ENCODE data around the gene HOXA7. TPM values are rescaled to one million over a fixed set of nuclear protein-coding genes. Genes with fewer than 3 reads are reported as not detected.

Gene HOXA7
- total and polyA plus RNA-seq, 10 of the 15 experiments (the other 5 are each of a cell fraction or from before 2014, with no cell fraction given), result not detected

DNA sequence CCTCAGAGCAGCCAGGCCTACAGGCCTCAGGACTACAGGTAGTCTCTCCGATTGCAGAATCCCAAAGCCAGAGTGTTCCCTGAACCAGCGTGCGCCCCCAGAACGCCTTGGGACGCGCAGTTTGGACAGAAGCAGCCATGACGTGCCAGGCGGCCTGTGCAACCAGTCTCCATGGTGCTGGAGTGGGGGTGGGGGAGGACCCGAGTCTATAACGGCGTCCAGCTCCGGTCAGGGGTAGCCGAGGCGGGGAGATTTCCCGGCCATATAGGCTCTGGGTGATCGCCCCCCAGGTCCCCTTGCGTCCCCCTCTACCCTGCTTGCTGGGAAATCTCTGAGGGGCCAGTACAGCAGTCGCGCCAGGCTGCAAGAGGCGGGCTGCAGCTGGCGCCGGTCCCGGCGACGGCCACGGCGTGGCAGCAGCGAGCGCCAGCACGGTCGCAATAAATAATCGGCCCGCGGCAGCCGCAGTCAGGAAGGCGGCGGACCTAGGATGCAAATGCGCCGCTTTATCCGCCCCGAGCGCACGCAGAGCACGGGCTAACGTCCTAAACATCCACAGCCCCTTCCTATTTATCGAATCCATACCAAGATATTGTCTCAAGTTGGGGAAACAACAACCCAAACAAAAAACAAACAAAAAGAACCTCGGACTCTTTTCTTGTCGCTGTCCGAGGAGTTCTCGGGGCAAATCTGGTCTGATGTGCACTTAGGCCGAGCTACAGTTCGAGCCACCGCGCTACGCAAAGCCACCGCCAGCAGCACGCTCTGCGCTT lies 5.7 kb downstream of the HOXA7 start:
- RAD21 ChIA-PET (ENCODE audit: unreplicated experiment), result interaction anchor here (0.8 to 2.8 kb wide), 13 partner anchors 11 to 781 kb away, joined by 3 to 10 read pairs (median 4); partner anchors contain the start of gene HOXA1
- Histone ChIP-seq H3K9ac (ENCODE audit: control insufficient read depth, insufficient read depth, low read length) (no peak overlapping the region), H3K9me3 (replicated peaks; ENCODE audit: control insufficient read depth, insufficient read depth, low read length) (no peaks in the 10 kb centered on the region; the same call in 2 of the 3 replicates), H3K4me3 (peak overlapping the region; percentile 67), H3K27ac (ENCODE audit: control insufficient read depth, insufficient read depth) (no peak overlapping the region), H3K79me2 (ENCODE audit: control insufficient read depth, insufficient read depth, low read length) (no peaks in the 10 kb centered on the region), H3K36me3 (ENCODE audit: control insufficient read depth in 2 of 2, insufficient read depth in 2 of 2, low read length in 1 of 2) (no peaks in the 10 kb centered on the region), H4K20me1 (ENCODE audit: control insufficient read depth, insufficient read depth) (no peaks in the 10 kb centered on the region), H3K4me1 (ENCODE audit: control insufficient read depth, insufficient read depth, low read length) (no peaks in the 10 kb centered on the region; the same call in 1 of the 2 replicates), H3K27me3 (replicated peaks in 1 of 2; ENCODE audit: control insufficient read depth in 2 of 2, insufficient read depth in 2 of 2, low read length in 1 of 2) (peaks cover 20 to 60% of the 10 kb centered on the region in 2 experiments), H3K4me2 (ENCODE audit: control insufficient read depth, insufficient read depth) (peak overlapping the region; percentile 91), H2AFZ (ENCODE audit: control insufficient read depth, low read depth, low read length) (peak overlapping the region; percentile 77)
- no TSS peak for BruUV-seq (replicated peaks)
- ATAC-seq (peak; percentile 96), FAIRE-seq (peak; percentile 13), DNase-seq (ENCODE audit: low read depth, low spot score) (no peak)
- 1% methylated on average over 51 of the region's 58 CpGs for WGBS (ENCODE audit: insufficient coverage, insufficient replicate concordance, low lambda C conversion rate, missing lambda C conversion rate)
- POLR2A ChIA-PET, result interaction anchor here (1.0 to 1.2 kb wide), 2 partner anchors 52 to 67 kb away, joined by 3 read pairs; no protein-coding TSS in a partner anchor
- in situ Hi-C loops (cut with MboI), result loop anchor here (25.0 kb wide), 1 partner anchor 1063 kb away; no protein-coding TSS in a partner anchor
- CTCF ChIA-PET, result interaction anchor here (0.5 to 5.5 kb wide), 23 partner anchors 8 to 1256 kb away, joined by 3 to 38 read pairs (median 4); partner anchors contain the start of gene HOXA1
- intact Hi-C loops (cut with micrococcal nuclease; ENCODE audit: unreplicated experiment), result no loop called here
- SMC1A ChIA-PET (ENCODE audit: uncharacterized antibody, unreplicated experiment), result interaction anchor here (0.6 to 3.2 kb wide), 15 partner anchors 8 to 1258 kb away, joined by 3 to 17 read pairs (median 4); partner anchors contain the start of gene SKAP2
- TF ChIP-seq TAF1 (IDR thresholded peaks at IDR 0.05; ENCODE audit: borderline replicate concordance, low read depth, low read length) (no peak), SUZ12 (IDR thresholded peaks at IDR 0.05; ENCODE audit: unreplicated experiment) (no peak), RB1 (IDR thresholded peaks at IDR 0.05; ENCODE audit: borderline replicate concordance) (0 out of 2 replicates have a peak, but pooled peaks have one; percentile 76), POU2F2 (IDR thresholded peaks at IDR 0.05; ENCODE audit: borderline replicate concordance, low read depth, low read length) (peak; percentile 65; the same call in 1 of the 3 replicates), TCF3 (IDR thresholded peaks at IDR 0.05; ENCODE audit: borderline replicate concordance, insufficient read depth, low read depth, low read length) (0 out of 2 replicates have a peak, but pooled peaks have one; percentile 66), CEBPB (IDR thresholded peaks at IDR 0.05; ENCODE audit: borderline replicate concordance in 1 of 2, low read depth in 2 of 2, low read length in 2 of 2) (no peak), SIN3A (IDR thresholded peaks at IDR 0.05; ENCODE audit: low read depth, low read length) (no peak), MYB (IDR thresholded peaks at IDR 0.05; ENCODE audit: borderline replicate concordance, low read depth, low read length) (no peak), DPF2 (IDR thresholded peaks at IDR 0.05) (peak; percentile 57; the same call in 1 of the 2 replicates), ZNF384 (IDR thresholded peaks at IDR 0.05; ENCODE audit: borderline replicate concordance, low read depth, low read length) (no peak), RAD51 (IDR thresholded peaks at IDR 0.05) (no peak)
- TF ChIP-seq, protein P1, sequence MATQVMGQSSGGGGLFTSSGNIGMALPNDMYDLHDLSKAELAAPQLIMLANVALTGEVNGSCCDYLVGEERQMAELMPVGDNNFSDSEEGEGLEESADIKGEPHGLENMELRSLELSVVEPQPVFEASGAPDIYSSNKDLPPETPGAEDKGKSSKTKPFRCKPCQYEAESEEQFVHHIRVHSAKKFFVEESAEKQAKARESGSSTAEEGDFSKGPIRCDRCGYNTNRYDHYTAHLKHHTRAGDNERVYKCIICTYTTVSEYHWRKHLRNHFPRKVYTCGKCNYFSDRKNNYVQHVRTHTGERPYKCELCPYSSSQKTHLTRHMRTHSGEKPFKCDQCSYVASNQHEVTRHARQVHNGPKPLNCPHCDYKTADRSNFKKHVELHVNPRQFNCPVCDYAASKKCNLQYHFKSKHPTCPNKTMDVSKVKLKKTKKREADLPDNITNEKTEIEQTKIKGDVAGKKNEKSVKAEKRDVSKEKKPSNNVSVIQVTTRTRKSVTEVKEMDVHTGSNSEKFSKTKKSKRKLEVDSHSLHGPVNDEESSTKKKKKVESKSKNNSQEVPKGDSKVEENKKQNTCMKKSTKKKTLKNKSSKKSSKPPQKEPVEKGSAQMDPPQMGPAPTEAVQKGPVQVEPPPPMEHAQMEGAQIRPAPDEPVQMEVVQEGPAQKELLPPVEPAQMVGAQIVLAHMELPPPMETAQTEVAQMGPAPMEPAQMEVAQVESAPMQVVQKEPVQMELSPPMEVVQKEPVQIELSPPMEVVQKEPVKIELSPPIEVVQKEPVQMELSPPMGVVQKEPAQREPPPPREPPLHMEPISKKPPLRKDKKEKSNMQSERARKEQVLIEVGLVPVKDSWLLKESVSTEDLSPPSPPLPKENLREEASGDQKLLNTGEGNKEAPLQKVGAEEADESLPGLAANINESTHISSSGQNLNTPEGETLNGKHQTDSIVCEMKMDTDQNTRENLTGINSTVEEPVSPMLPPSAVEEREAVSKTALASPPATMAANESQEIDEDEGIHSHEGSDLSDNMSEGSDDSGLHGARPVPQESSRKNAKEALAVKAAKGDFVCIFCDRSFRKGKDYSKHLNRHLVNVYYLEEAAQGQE (IDR thresholded peaks at IDR 0.05; ENCODE audit: low read depth, low read length), result peak; percentile 69
- TF ChIP-seq, protein P2, sequence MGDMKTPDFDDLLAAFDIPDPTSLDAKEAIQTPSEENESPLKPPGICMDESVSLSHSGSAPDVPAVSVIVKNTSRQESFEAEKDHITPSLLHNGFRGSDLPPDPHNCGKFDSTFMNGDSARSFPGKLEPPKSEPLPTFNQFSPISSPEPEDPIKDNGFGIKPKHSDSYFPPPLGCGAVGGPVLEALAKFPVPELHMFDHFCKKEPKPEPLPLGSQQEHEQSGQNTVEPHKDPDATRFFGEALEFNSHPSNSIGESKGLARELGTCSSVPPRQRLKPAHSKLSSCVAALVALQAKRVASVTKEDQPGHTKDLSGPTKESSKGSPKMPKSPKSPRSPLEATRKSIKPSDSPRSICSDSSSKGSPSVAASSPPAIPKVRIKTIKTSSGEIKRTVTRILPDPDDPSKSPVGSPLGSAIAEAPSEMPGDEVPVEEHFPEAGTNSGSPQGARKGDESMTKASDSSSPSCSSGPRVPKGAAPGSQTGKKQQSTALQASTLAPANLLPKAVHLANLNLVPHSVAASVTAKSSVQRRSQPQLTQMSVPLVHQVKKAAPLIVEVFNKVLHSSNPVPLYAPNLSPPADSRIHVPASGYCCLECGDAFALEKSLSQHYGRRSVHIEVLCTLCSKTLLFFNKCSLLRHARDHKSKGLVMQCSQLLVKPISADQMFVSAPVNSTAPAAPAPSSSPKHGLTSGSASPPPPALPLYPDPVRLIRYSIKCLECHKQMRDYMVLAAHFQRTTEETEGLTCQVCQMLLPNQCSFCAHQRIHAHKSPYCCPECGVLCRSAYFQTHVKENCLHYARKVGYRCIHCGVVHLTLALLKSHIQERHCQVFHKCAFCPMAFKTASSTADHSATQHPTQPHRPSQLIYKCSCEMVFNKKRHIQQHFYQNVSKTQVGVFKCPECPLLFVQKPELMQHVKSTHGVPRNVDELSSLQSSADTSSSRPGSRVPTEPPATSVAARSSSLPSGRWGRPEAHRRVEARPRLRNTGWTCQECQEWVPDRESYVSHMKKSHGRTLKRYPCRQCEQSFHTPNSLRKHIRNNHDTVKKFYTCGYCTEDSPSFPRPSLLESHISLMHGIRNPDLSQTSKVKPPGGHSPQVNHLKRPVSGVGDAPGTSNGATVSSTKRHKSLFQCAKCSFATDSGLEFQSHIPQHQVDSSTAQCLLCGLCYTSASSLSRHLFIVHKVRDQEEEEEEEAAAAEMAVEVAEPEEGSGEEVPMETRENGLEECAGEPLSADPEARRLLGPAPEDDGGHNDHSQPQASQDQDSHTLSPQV (IDR thresholded peaks at IDR 0.05), result no peak
